OCI-M2 (cell line): ENCODE data around the gene DBP.
"Not testable (repeated sequence)": the region's sequence is repeated elsewhere in the genome, so short reads cannot be mapped to it uniquely, and the experiment has no call there.

Source experiments
- DNase-seq: peaks from one replicate; lab custom pipeline; 2025; ENCODE audit not compliant: unreplicated experiment; lab: John Stamatoyannopoulos, UW

The DBP gene, protein sequence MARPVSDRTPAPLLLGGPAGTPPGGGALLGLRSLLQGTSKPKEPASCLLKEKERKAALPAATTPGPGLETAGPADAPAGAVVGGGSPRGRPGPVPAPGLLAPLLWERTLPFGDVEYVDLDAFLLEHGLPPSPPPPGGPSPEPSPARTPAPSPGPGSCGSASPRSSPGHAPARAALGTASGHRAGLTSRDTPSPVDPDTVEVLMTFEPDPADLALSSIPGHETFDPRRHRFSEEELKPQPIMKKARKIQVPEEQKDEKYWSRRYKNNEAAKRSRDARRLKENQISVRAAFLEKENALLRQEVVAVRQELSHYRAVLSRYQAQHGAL

DNA sequence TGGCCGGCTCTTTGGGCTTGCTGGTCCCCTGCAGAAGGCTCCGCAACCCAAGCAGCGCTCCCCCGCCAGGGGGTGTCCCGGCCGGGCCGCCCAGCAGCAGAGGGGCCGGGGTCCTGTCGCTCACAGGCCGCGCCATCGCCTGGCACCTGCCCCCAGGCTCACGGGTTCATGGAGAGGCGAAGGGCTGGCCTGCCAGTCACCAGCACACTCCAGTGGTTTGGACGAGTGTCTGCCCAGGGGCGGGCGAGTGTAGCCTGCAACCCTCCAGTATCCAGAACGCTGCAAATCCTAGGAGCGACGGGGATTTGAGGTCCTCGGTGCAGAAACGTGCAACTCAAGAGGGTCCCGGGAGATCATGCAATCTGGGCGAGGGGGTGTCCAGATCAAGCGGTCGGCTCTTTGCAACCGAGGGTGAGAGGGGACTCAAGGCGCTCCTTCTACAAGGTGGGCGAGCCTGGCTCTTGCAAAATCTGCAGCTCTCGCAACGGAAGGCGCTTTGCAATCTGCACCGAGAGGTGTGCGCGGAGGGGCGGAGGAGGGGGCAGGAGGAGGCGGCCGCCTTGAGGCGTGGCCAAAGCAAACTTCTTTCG lies at the start of gene DBP:
TSS of gene DBP (minus strand) at position 521 of the 590 bp plus-strand sequence. CDS start at position 136, 385 bp downstream.
- DNase-seq: no peak

GRCh38 chr19:48686637-48687036 lies 49.5 kb upstream of the DBP start:
- DNase-seq: not testable (repeated sequence)

- DNase-seq: no peak
Observed at GRCh38 chr19:48686088-48686487, 48.9 kb upstream of the DBP start.

DNA sequence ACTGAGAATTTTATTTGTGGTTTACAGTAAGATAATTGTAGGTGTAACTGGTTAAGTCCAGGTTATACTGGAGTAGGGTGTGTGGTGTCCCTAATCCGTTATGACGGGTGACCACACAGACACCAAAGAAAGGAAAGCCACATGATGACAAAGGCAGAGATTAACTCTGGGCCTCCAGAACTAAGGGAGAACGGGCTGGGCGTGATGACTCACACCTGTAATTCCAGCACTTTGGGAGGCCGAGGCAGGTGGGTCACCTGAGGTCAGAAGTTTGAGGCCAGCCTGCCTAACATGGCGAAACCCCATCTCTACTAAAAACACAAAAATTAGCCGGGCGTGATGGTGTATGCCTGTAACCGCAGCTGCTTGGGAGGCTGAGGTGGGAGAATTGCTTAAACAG lies 48.4 kb upstream of the DBP start:
- DNase-seq: no peak

DNA sequence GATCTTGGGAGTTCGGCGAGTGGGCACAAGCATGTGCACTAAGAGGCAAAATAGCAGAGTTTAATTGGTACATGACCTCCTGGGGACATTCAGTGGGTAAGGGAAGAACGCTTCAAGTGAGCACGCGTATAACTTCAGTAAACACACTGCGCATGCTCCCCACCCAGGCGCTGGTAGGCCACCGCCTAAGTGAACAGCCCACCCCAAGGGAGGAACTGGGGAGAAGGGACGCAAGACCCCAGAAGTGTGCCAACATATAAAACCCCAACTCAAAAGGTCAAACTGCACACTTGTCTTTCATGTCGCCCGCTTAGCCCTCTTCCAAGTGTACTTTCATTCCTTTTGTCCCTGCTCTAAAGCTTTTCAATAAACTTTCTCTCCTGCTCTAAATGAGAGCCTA lies 46.2 kb upstream of the DBP start:
- DNase-seq: no peak

DNA sequence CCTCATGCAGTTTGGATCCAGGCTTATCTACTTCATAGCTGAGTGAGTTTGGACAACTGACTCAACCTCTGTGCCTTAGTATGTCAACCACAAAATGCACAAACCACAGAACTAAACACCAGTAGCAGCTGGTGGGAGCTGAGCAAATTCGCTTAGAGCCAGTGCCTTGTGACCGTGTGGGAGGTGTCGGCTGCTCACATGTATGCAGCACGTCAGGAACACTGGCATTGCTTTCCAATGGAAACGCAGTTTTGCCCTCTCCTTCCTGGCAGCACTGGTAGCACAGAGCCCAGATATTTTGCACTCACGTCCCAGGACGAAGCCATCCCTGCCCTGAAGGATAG lies 43.9 kb upstream of the DBP start:
- DNase-seq: peak; percentile 38

- DNase-seq: no peak
Observed at GRCh38 chr19:48680436-48681126, 43.4 kb upstream of the DBP start.

DNA sequence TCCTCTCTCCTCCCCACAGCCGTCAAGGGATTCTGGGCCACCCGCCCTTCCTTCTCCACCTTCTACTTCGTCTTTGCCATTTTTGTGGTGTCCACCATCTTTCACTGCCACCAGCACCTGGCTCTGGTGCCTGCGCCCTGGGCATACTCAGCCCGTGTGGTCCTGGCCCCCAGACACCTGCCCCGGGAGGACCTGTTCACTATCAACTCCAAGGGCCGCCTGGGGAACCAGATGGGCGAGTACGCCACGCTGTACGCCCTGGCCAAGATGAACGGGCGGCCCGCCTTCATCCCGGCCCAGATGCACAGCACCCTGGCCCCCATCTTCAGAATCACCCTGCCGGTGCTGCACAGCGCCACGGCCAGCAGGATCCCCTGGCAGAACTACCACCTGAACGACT lies 42.8 kb upstream of the DBP start:
- not testable (repeated sequence) for DNase-seq

GRCh38 chr19:48678201-48678600 lies 41.0 kb upstream of the DBP start:
- DNase-seq: no peak

- no peak for DNase-seq
Observed at GRCh38 chr19:48676887-48677286, 39.7 kb upstream of the DBP start.

GRCh38 chr19:48676487-48676886 lies 39.3 kb upstream of the DBP start:
- DNase-seq: no peak

DNA sequence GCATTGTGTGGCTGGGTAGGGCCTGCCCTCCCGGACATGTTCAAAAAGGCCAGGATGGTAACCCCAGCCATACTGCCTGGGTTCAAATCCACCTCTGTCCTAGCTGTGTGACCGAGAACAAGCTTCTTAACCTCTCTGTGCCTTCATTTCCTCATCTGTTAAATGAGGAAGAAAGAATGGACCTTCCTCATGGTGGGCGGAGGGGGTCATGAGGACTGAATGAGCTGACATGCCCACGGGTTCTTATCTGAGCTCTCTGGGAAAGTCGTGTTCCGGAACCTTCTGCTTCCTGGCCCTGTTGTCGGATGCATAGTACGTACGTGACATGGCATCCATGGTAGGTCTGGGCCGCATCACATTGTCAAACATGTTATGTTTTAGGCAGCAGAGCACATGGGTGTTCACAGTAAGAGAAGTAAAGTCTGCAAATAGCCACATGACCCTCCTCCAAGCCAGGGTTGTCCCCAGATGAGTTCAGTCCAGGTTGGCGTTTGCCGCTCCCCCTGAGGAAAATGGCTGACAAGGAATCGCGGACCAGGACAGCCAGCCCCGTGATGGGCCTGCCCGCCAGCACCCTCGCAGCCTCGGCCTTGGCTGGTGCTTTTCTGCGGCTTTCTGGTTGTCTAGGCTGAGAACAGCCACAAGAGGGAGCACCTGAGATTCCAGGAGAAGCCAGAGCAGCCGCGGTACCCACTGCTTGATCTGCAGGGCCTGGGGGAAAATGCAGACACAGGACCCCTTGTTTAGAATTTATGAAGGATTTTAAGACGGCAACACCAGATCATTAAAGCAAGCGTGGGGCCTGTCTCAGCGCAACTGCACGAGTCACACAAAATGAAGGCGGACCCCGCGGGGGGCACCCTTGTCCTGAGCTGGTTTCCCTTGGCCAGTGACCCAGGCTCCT lies 38.0 kb upstream of the DBP start:
- peak; percentile 77 for DNase-seq

DNA sequence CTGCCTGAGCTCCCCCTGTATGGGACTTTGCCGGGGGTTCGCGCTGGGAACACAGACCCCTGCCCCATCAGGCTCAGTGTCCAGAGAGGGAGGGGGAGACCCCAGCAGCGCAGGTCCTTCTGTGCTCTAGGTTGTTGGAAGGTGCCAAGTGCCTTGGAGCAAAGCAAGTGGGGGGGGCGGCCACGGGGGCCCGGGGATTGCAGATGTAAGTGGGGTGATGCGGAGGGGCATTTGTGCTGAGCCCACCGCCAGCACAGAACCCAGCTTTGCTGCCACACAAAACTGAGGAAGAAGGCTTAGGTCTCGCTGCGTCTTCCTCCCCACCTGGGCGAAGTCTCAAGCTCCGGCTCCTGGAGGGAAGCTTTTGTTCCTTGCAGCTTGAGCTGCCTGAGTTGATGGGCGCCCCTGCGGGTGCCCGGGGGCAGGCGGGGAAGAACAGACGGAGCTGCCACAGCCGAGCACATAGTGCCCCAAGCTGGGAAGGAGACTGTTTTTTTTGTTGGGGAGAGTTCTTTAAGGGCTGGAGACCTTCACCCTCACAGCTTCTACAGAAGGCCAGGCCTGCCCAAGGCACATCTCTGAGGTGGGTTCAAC lies 37.1 kb upstream of the DBP start:
- no peak for DNase-seq

GRCh38 chr19:48673436-48674100 lies 36.4 kb upstream of the DBP start:
- no peak for DNase-seq

- DNase-seq: no peak
Observed at GRCh38 chr19:48672994-48673393, 35.8 kb upstream of the DBP start, which contains the start of gene NTN5. TSS of gene NTN5 (minus strand) at chr19:48673017. CDS start at chr19:48670986, 2,031 bp downstream.

DNA sequence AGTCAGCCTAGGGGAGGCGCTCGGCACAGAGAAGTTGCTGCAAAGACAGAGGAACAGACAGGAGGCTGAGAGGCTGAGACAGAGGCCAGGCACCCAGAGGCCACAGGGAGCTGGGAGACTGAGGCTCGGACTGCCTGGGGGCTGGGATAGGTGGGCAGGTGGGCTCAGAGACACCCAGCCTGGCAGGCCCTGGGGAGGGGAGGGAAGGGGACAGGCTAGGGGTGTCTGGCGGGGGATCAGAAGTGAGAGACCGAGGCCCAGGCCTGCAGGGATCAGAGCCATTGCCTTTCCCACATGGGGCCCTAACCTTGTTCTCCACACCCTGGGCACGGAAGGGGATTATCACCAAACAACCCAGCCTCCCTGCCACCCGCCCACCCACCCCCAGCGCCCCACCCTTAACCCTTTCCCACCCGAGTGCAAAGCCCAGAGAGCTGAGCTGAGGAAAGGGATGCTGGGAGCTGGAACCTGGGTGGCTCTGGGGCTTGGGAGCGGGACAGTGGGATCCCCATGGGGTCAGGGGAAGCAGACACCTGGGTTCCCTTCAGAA lies 34.3 kb upstream of the DBP start:
- DNase-seq: no peak

GRCh38 chr19:48670699-48671445 lies 33.7 kb upstream of the DBP start:
- no peak for DNase-seq

DNA sequence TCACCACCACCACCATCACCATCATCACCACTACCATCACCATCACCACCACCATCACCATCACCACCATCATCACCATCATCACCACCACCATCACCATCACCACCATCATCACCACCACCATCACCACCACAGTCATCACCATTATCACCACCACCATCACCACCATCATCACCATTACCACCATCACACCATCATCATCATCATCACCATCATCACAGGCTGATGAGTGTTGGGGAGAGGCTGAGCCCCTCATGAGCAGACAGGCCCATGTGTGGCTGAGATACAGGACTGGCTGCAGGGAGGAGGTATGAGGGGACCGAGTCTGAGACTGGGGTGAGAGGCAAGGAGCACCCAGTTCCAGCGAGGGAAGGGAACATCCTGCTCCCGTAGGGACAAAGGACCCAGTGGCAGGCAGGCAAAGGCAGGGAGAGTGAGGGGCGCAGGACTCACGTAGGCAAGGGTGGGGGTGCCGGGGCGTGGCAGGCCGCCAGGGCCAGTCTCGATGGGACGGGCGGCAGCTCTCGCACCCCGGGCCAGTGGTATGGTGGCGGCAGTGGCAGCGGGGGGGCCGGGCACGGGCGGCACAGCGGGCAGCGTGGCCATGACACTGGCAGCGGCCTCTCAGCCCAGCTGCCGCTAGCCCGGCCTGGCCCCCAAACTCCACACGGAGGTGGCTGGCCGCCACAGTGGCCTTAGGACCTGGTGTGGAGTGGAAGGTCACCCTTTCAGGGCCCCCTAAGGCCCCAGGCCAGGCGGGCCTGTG lies 32.9 kb upstream of the DBP start:
- DNase-seq: no peak

DNA sequence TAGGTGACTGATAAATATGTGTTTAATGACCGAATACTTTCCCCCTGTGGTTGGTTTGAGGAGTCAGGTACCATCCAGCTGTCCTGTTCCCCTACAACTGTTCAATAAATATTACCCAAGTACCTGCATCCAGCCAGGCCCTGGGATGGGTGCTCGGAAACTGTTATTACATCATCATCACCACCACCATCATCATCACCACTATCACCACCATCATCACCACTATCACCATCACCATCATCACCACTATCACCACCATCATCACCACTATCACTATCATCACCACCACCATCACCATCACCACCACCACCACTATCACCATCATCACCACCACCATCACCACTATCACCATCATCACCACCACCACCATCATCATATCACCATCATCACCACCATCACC lies 31.6 kb upstream of the DBP start:
- no peak for DNase-seq
